ENCODE results near the gene TOX3.

The TOX3 gene

GRCh38 chr16:52547004-52547833, at the start of gene TOX3:
Gene TOX3, minus strand, starts transcription at chr16:52547143. Its CDS starts 420 bp downstream, at chr16:52546723.
- DNase-seq: no peak
- H3K27me3 Mint-ChIP-seq: peaks cover 59% of the 10 kb centered on the region
- peaks cover 8% of the 10 kb centered on the region for H3K4me1 Mint-ChIP-seq (ENCODE audit: low read depth)
- H3K27ac Mint-ChIP-seq: no peak within 1 kb of the TSS
- H3K36me3 Mint-ChIP-seq (ENCODE audit: low read depth): no peaks in the 10 kb centered on the region
- H3K4me3 Mint-ChIP-seq: peak within 1 kb of the TSS; percentile 15
- H3K9me3 Mint-ChIP-seq: peaks cover 3% of the 10 kb centered on the region

- Mint-ChIP-seq H3K36me3 (ENCODE audit: low read depth) (no peaks in the 10 kb centered on the region), H3K27me3 (no peaks in the 10 kb centered on the region), H3K4me1 (ENCODE audit: low read depth) (no peaks in the 10 kb centered on the region), H3K4me3 (no peak overlapping the region), H3K9me3 (no peaks in the 10 kb centered on the region), H3K27ac (no peak overlapping the region)
- no peak for DNase-seq
Observed at GRCh38 chr16:52592778-52593177, 45.8 kb upstream of the TOX3 start.

- H3K4me3 Mint-ChIP-seq: no peak overlapping the region
- no peak for DNase-seq
- H3K27me3 Mint-ChIP-seq: no peaks in the 10 kb centered on the region
- no peaks in the 10 kb centered on the region for H3K9me3 Mint-ChIP-seq
- no peaks in the 10 kb centered on the region for H3K4me1 Mint-ChIP-seq (ENCODE audit: low read depth)
- H3K27ac Mint-ChIP-seq: no peak overlapping the region
- H3K36me3 Mint-ChIP-seq (ENCODE audit: low read depth): no peaks in the 10 kb centered on the region
Observed at GRCh38 chr16:52591934-52592592, 45.1 kb upstream of the TOX3 start.

- no peaks in the 10 kb centered on the region for H3K27me3 Mint-ChIP-seq
- no peaks in the 10 kb centered on the region for H3K36me3 Mint-ChIP-seq (ENCODE audit: low read depth)
- H3K9me3 Mint-ChIP-seq: no peaks in the 10 kb centered on the region
- no peak for DNase-seq
- no peak overlapping the region for H3K27ac Mint-ChIP-seq
- H3K4me3 Mint-ChIP-seq: no peak overlapping the region
- H3K4me1 Mint-ChIP-seq (ENCODE audit: low read depth): no peaks in the 10 kb centered on the region
Observed at GRCh38 chr16:52591471-52591870, 44.5 kb upstream of the TOX3 start.

GRCh38 chr16:52586159-52586558, 39.2 kb upstream of the TOX3 start:
- H3K27me3 Mint-ChIP-seq: no peaks in the 10 kb centered on the region
- H3K27ac Mint-ChIP-seq: no peak overlapping the region
- no peak overlapping the region for H3K4me3 Mint-ChIP-seq
- H3K9me3 Mint-ChIP-seq: peaks cover 10% of the 10 kb centered on the region
- H3K36me3 Mint-ChIP-seq (ENCODE audit: low read depth): no peaks in the 10 kb centered on the region
- no peaks in the 10 kb centered on the region for H3K4me1 Mint-ChIP-seq (ENCODE audit: low read depth)
- no peak for DNase-seq

- no peaks in the 10 kb centered on the region for H3K4me1 Mint-ChIP-seq (ENCODE audit: low read depth)
- H3K4me3 Mint-ChIP-seq: no peak overlapping the region
- no peak overlapping the region for H3K27ac Mint-ChIP-seq
- no peaks in the 10 kb centered on the region for H3K36me3 Mint-ChIP-seq (ENCODE audit: low read depth)
- H3K27me3 Mint-ChIP-seq: no peaks in the 10 kb centered on the region
- no peak for DNase-seq
- peaks cover 10% of the 10 kb centered on the region for H3K9me3 Mint-ChIP-seq
Observed at GRCh38 chr16:52584354-52585320, 37.7 kb upstream of the TOX3 start.

GRCh38 chr16:52581530-52581929, 34.6 kb upstream of the TOX3 start:
- no peaks in the 10 kb centered on the region for H3K36me3 Mint-ChIP-seq (ENCODE audit: low read depth)
- no peak overlapping the region for H3K27ac Mint-ChIP-seq
- peaks cover under 1% of the 10 kb centered on the region for H3K27me3 Mint-ChIP-seq
- H3K4me3 Mint-ChIP-seq: no peak overlapping the region
- no peak for DNase-seq
- H3K9me3 Mint-ChIP-seq: peaks cover 10% of the 10 kb centered on the region
- H3K4me1 Mint-ChIP-seq (ENCODE audit: low read depth): no peaks in the 10 kb centered on the region

- peaks cover 3% of the 10 kb centered on the region for H3K27me3 Mint-ChIP-seq
- H3K4me3 Mint-ChIP-seq: no peak overlapping the region
- H3K9me3 Mint-ChIP-seq: peaks cover 10% of the 10 kb centered on the region
Observed at GRCh38 chr16:52580488-52580887, 33.5 kb upstream of the TOX3 start.

GRCh38 chr16:52578829-52579498, 32.0 kb upstream of the TOX3 start:
- DNase-seq: no peak
- H3K27ac Mint-ChIP-seq: no peak overlapping the region
- no peak overlapping the region for H3K4me3 Mint-ChIP-seq
- H3K27me3 Mint-ChIP-seq: peaks cover 3% of the 10 kb centered on the region
- H3K9me3 Mint-ChIP-seq: peaks cover 13% of the 10 kb centered on the region
- H3K36me3 Mint-ChIP-seq (ENCODE audit: low read depth): no peaks in the 10 kb centered on the region
- H3K4me1 Mint-ChIP-seq (ENCODE audit: low read depth): no peaks in the 10 kb centered on the region

More at GRCh38 chr16:52580488-52580887, 33.5 kb upstream of the TOX3 start:
- Mint-ChIP-seq H3K27ac (no peak overlapping the region), H3K36me3 (ENCODE audit: low read depth) (no peaks in the 10 kb centered on the region), H3K4me1 (ENCODE audit: low read depth) (no peaks in the 10 kb centered on the region)
- DNase-seq: no peak

GRCh38 chr16:52578007-52578828, 31.3 kb upstream of the TOX3 start:
- Mint-ChIP-seq H3K27me3 (peaks cover 3% of the 10 kb centered on the region), H3K27ac (no peak overlapping the region), H3K36me3 (ENCODE audit: low read depth) (no peaks in the 10 kb centered on the region), H3K4me3 (no peak overlapping the region), H3K4me1 (ENCODE audit: low read depth) (no peaks in the 10 kb centered on the region), H3K9me3 (peaks cover 18% of the 10 kb centered on the region)
- DNase-seq: no peak

GRCh38 chr16:52577130-52577706, 30.3 kb upstream of the TOX3 start:
- no peaks in the 10 kb centered on the region for H3K36me3 Mint-ChIP-seq (ENCODE audit: low read depth)
- no peak overlapping the region for H3K27ac Mint-ChIP-seq
- H3K9me3 Mint-ChIP-seq: peaks cover 17% of the 10 kb centered on the region
- H3K27me3 Mint-ChIP-seq: peaks cover 3% of the 10 kb centered on the region
- H3K4me1 Mint-ChIP-seq (ENCODE audit: low read depth): no peaks in the 10 kb centered on the region
- DNase-seq: no peak
- no peak overlapping the region for H3K4me3 Mint-ChIP-seq

- Mint-ChIP-seq H3K36me3 (ENCODE audit: low read depth) (no peaks in the 10 kb centered on the region), H3K4me3 (no peak overlapping the region), H3K27ac (no peak overlapping the region), H3K4me1 (ENCODE audit: low read depth) (no peaks in the 10 kb centered on the region), H3K27me3 (peaks cover 3% of the 10 kb centered on the region), H3K9me3 (peaks cover 19% of the 10 kb centered on the region)
- DNase-seq: no peak
Observed at GRCh38 chr16:52573365-52574299, 26.7 kb upstream of the TOX3 start.
